Stimulated activated CD4-positive, alpha-beta T cell treated with anti-CD3 and anti-CD28 coated beads, TNF-alpha, amount 100 ng/mL, for 24 hours (primary cell): ENCODE data around the gene FTCD.
"Not testable (repeated sequence)": the region's sequence is repeated elsewhere in the genome, so short reads cannot be mapped to it uniquely, and the experiment has no call there.

ENCODE experiments used
- DNase-seq, 3 experiments: peaks; one replicate each; pipeline ENCODE4 v3.0.0-alpha.2; 2020; ENCODE audit warnings: low read depth in 3 of 3

The FTCD gene

DNA sequence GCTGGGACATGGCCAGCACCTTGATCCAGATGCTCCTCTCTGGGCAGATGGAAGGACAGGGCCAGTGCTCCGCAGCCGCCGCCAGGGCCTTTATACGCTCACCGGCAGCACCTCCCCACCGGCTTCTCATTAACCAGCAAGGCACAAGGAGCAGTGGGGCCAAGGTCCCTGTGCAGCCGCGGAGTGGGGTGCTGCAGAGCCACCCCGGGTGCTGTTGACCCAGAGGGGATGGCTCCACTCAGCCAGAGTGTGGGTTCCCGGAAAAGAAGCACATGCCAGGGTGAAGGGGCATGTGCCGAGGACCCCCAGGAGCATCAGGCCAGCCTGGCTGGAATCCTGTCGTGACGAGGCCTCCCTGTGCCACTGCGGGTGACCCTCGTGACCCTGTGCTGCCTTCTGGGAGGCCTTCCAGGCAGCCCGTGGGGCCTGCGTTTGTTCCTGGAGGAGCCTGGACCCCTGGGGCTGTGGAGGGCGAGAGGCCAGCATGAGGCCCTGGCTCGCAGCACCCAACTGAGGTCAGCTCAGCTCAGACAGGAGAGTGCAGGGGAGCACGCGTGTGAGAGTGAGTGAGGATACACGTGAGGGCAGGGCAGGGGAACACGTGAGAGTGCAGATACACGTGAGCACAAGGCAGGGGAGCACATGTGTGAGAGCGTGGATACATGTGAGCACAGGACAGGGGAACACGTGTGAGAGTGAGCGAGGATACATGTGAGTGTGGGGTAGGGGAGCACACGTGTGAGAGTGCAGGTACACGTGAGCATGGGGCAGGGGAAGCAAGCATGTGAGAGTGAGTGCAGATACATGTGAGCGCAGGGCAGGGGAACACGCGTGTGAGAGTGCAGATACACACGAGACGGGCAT is at the start of gene FTCD:
Gene FTCD (minus strand): TSS at position 66 of the 864 bp plus-strand sequence. CDS start 56 bp downstream, at position 10.
- no peak for DNase-seq

GRCh38 chr21:46205166-46205565 is 49.8 kb upstream of the FTCD start:
- no peak for DNase-seq

DNA sequence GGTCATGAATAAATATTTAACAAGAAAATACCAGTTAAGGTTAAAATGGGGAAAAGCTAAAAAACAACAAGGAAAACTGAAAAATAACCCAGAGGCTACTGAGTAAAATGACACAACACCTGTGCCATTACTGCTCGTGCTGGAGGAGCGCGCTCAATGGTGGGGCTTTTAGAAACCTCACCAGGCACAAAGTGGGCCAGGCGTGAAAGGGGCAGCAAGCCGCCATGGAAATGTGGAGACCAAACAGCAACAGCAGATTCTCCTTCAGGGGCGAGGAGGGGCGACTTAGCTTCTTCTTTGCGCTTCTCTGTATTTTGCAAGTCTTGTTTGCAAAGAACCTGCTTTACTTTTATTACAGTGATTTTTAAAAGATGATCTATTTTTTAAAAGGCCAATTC is 47.8 kb upstream of the FTCD start:
- DNase-seq = no peak

- no peak for DNase-seq
Observed at GRCh38 chr21:46202592-46203202, 47.3 kb upstream of the FTCD start.

GRCh38 chr21:46200877-46201803 is 45.8 kb upstream of the FTCD start:
- DNase-seq = not testable (repeated sequence)

DNA sequence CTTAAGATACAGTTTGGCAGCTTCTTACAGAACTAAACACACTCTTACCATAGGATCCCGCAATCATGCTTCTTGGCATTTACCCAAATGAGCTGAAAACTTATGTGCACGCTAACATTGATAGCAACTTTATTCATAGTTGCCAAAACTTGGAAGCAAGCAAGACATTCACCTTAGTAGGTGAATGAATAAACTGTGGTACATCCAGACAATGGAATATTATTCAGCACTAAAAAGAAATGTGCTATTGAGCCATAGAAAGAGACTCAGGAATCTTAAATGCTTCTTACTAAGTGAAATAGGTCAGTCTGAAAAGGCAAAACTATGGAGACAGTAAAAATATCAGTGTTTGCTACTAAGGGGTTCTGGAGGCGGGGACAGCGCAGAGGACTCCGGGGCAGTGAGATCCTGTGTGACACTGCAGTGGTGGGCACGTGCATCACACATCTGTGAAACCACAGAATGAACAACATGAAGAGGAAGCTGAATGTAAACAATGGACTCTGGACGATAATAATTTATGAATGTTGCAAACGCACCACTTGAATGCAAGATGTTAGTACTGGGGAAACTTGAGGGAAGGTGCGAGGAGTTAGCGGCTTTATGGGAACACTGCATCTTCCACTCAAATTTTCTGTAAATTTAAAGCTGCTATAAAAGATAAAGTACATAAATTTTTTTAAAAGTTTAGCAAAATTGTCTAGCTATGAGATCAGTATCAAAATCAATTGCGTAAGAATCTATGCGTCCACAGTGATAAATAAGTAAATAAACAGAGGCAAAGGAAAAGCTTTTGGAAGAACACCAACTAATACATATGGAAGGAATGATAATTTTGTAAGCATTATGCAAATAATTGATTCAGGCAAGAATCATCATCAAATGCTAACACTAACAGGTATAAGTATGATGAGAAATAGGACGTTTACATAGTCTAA is 44.3 kb upstream of the FTCD start:
- no peak for DNase-seq

DNA sequence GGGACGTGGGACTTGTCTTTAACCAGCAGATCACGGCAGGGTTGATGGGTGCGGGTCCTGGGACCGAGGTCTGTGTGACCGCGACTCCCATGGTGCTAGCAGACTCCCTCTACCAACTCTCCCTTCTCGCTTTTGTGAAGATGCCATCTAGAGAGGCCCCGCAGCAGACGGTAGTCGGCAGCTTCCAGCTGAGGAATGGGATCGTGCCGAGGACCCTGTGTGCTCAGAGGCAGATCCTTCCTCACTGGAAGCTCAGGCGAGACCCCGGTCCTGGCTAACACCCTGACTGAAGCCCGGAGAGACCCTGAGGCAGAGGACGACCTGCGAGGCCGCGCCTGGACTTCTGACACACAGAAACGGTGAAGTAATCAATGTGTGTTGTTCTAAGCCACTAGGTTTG is 41.4 kb upstream of the FTCD start:
- DNase-seq = no peak

- no peak for DNase-seq
Observed at GRCh38 chr21:46195595-46196195, 40.3 kb upstream of the FTCD start.

DNA sequence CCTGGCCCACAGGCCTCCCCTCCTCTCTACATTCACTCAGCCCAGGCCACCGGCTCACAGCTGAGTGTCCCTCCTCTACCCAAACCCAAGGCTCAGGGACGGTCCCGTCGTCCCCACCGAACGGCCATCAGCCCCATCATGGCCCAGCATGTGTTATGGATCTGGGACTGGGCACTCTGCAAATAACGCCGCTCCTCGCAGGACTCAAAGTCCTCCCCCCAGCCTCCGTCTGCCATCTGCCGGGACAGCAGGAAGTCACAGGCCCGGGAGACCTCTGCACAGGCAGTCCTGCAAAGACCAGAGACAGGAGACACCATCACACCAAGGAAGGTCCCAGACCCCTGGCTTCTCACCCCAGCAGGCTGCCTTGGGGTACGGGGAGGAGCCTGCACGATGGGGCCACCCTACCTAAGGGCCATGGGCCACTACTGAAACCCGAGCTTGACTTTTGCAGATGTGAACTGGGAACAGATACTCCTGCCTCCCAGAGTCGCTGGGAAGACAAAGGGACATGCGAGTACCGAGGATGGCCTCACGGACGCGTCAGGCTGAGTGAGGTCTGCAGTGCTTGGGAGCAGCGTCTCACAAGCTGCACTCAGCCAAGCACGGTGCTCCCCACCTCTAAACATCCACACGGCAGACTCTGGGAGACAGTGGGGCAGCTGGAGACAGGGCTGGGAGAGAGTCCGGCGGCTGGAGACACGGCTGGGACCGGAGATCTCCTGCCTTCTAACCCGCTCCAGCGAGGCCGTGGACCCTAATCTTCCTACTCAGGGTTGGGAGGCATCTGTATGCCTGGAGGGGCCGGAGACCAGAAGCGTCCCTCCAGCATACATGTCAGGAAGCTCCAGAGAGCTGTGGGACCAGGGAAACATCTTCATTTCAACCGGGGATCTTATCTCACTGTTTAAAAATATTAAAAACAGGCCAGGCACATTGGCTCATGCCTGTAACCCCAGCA is 39.3 kb upstream of the FTCD start:
- DNase-seq = no peak

DNA sequence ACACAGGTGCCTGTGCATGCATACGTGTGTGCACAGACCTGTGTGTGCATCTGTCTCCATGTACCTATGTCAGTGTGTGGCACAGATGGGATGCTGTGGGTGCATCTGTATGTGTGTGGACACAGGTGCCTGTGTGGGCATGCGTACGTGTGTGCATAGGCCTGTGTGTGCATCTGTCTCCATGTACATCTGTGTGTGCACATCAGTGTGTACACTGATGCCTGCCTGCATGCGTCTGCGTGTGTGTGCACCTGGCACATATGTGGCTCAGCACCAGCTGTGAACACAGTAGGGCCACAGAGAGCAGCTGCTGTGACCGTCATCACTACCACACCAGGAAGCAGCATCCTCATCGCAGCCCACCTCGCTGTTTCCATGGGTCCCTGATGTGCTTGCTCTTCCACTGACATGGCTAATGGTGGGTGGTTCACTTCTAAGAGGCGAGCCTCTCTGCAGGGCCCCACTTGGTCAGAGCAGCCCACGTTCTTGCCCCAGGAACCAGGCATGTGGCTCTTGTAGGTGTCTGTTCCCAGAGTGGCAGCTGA is 38.5 kb upstream of the FTCD start:
- DNase-seq = no peak

- DNase-seq = no peak
Observed at GRCh38 chr21:46191686-46192575, 36.6 kb upstream of the FTCD start.

GRCh38 chr21:46191257-46191685 is 35.9 kb upstream of the FTCD start:
- DNase-seq = no peak

DNA sequence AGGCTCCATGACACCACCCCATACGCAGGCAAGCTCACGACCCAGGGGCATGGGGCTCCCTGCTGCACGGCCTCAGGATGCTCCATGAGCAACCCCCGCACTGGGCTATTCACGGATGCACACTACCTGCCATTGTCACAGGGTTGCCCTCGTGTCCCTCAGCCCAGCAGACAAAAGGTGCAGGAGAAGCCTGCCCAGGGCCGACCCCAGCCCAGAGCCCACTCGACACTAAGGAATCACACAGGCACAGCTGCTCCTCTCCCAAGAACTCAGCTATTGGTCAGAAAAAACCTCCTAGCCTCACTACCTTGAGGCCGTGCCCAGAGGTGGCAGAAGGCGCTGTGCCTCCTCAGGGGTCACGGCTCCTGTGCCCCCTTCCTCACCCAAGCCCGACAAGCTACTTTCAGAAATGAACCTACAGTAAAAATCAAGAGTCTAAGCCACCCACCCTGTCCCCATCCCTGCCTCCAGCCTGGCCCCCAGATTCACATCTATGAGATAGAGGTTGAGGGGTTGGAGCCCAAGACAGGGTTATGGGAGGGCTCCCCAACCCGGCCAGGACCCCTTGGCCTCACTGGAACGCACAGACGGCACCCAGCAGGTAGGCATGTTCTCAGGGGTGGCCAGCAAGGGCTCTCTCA is 35.2 kb upstream of the FTCD start:
- no peak for DNase-seq

GRCh38 chr21:46189959-46190490 is 34.6 kb upstream of the FTCD start:
- no peak for DNase-seq

DNA sequence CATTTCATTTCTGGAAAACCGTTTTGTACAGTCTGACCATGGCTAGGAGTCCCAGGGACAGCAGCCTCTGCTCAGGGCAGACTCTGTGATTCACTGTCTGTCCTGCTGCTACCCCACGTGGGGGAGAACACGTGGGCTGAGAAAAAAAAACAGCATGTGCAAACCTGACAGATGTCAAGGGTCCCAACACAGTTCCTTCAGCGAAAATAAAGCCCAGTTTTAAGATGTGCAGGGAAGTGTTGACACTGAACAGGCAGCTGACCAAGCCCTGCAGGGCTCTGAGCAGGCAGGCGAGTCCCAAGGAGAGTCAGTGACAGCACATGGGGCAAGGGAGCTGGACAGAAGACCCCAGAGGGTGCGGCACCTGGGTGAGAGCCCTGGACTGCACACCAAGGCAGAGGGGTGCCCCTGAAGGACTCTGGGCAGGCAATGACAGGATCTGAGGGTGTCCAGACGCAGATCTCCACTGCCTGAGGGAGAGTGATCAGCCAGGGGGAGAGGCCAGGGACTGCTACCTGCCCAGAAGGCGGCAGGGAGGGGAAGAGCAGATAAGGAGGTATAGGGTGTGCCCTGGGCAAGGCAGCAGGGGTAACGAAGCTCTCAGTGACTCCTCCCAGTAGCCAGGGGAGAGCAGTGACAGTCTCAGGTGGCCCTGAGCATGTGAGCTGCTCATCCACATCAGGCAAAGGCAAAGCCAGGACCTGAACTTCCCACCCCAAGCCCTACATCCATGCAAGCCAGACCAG is 34.0 kb upstream of the FTCD start:
- no peak for DNase-seq
